GM23338 (cell line): ENCODE results near the gene ADAD2. TPM values are rescaled to one million over a fixed set of nuclear protein-coding genes. Genes with fewer than 3 reads are reported as not detected.
"Not testable (repeated sequence)": the region's sequence is repeated elsewhere in the genome, so short reads cannot be mapped to it uniquely, and the experiment has no call there.

Experiments used
- ATAC-seq: fragments of 200-7000 bp; cut with Tn5 transposase; 3 replicates; pipeline ENCODE4 v1.9.1; 2020
- DNase-seq: peaks from one replicate; pipeline ENCODE4 v3.0.0-alpha.2; 2015; ENCODE audit warnings: low spot score
- H2AFZ ChIP-seq: fragments of 200-600 bp; sonication (generic); 2 replicates; pipeline ENCODE4 v1.8.0; 2016; ENCODE audit warnings: antibody characterized with exemption, mild to moderate bottlenecking, moderate library complexity
- H3F3A ChIP-seq: fragments of 200-600 bp; sonication (generic); replicated peaks from 2 replicates; pipeline ENCODE4 v1.8.0; 2017; ENCODE audit warnings: antibody characterized with exemption, mixed run types, low read depth
- H3K27ac ChIP-seq: fragments of 200-600 bp; sonication (generic); 2 replicates; pipeline ENCODE4 v1.6.1; 2016; ENCODE audit warnings: low read depth
- H3K27me3 ChIP-seq: fragments of 200-600 bp; sonication (generic); 2 replicates; pipeline ENCODE4 v1.8.0; 2016; ENCODE audit warnings: mild to moderate bottlenecking, mixed run types, moderate library complexity; ENCODE audit not compliant: insufficient read depth
- H3K36me3 ChIP-seq: fragments of 200-600 bp; sonication (generic); 2 replicates; pipeline ENCODE4 v1.8.0; 2016; ENCODE audit warnings: mild to moderate bottlenecking; ENCODE audit not compliant: insufficient read depth
- H3K4me1 ChIP-seq: fragments of 200-600 bp; sonication (generic); 2 replicates; pipeline ENCODE4 v1.8.0; 2016; ENCODE audit warnings: mild to moderate bottlenecking, moderate library complexity; ENCODE audit not compliant: insufficient read depth
- H3K4me2 ChIP-seq: fragments of 200-600 bp; sonication (generic); 2 replicates; pipeline ENCODE4 v1.7.1; 2017; ENCODE audit warnings: mixed run types
- H3K4me3 ChIP-seq: fragments of 200-600 bp; sonication (generic); 2 replicates; pipeline ENCODE4 v1.6.1; 2016; ENCODE audit warnings: mixed run types
- H3K79me2 ChIP-seq: fragments of 200-600 bp; sonication (generic); replicated peaks from 2 replicates; pipeline ENCODE4 v1.8.0; 2017; ENCODE audit warnings: mild to moderate bottlenecking; ENCODE audit not compliant: insufficient read depth
- H3K9me2 ChIP-seq: fragments of 200-600 bp; sonication (generic); 2 replicates; pipeline ENCODE4 v1.8.0; 2017; ENCODE audit not compliant: insufficient read depth
- H4K20me1 ChIP-seq: fragments of 200-600 bp; sonication (generic); replicated peaks from 2 replicates; pipeline ENCODE4 v1.8.0; 2017; ENCODE audit warnings: mild to moderate bottlenecking; ENCODE audit not compliant: insufficient read depth
- H3K27ac Mint-ChIP-seq: 2 replicates; pipeline ENCODE4 v1.8.0; 2020; ENCODE audit warnings: inconsistent platforms, mild to moderate bottlenecking, moderate library complexity, mixed read lengths
- H3K27me3 Mint-ChIP-seq: 3 replicates; pipeline ENCODE4 v1.8.0; 2022; ENCODE audit warnings: low read depth, mild to moderate bottlenecking, moderate library complexity, mixed read lengths, inconsistent platforms; ENCODE audit not compliant: insufficient read depth, poor library complexity
- H3K36me3 Mint-ChIP-seq: 3 replicates; pipeline ENCODE4 v1.8.0; 2021; ENCODE audit warnings: low read depth, mild to moderate bottlenecking, inconsistent platforms, moderate library complexity, mixed read lengths
- H3K4me1 Mint-ChIP-seq: 3 replicates; pipeline ENCODE4 v1.8.0; 2020; ENCODE audit warnings: mild to moderate bottlenecking, inconsistent platforms, mixed read lengths
- H3K4me3 Mint-ChIP-seq: 3 replicates; pipeline ENCODE4 v1.8.0; 2021; ENCODE audit warnings: moderate library complexity, mild to moderate bottlenecking, inconsistent platforms, mixed read lengths
- H3K9me3 Mint-ChIP-seq: 3 replicates; pipeline ENCODE4 v1.8.0; 2020; ENCODE audit warnings: moderate library complexity, mild to moderate bottlenecking, inconsistent platforms, mixed read lengths
- REST ChIP-seq: IDR thresholded peaks from one replicate; pipeline ENCODE4 v1.6.1; 2018; ENCODE audit warnings: antibody characterized with exemption; ENCODE audit not compliant: unreplicated experiment
- ZNF331 ChIP-seq: fragments of 250-450 bp; sonication (Bioruptor Pico); IDR thresholded peaks from 2 replicates; pipeline ENCODE4 v1.5.0; 2020; ENCODE audit warnings: low read depth, mild to moderate bottlenecking, moderate library complexity
- ZNF462 ChIP-seq: fragments of 250-450 bp; sonication (Bioruptor Pico); IDR thresholded peaks from 2 replicates; pipeline ENCODE4 v1.5.0; 2020; ENCODE audit warnings: mild to moderate bottlenecking, moderate library complexity
- polyA plus RNA-seq: library from polyadenylated mRNA; unstranded; fragments of >200 nt; fragmentation: Nextera tagmentation; extraction: Ambion mirVana; gene quantifications from 2 replicates; pipeline ENCODE4 v1.2.1, GENCODE V29; 2016
- total RNA-seq: library from RNA; depleted of rRNA; stranded (reverse); fragments of >200 nt; shearing (Covaris generic); gene quantifications from 2 replicates; pipeline ENCODE4 v1.2.3, GENCODE V29; 2014

The ADAD2 gene
- total and polyA plus RNA-seq, 2 experiments from 2014 or later, result 1.6 to 4.5 TPM

- TF ChIP-seq ZNF462 (CRISPR knock-in tag) (no peak), ZNF331 (no peak), REST (no peak)
These were observed 8.9 kb downstream of the ADAD2 start (continued) for GRCh38 chr16:84199861-84200260.

- not testable (repeated sequence) for H4K20me1 ChIP-seq, H3K4me3 Mint-ChIP-seq, H3K9me2 ChIP-seq, H3K4me2 ChIP-seq, H3K27ac ChIP-seq, H3K27me3 Mint-ChIP-seq, H3K4me1 Mint-ChIP-seq, H3K36me3 Mint-ChIP-seq, H3K27me3 ChIP-seq, H3K9me3 Mint-ChIP-seq, ATAC-seq, H3K27ac Mint-ChIP-seq, H3K79me2 ChIP-seq, H3F3A ChIP-seq, H3K4me3 ChIP-seq, H3K4me1 ChIP-seq, H2AFZ ChIP-seq, DNase-seq, H3K36me3 ChIP-seq
These were observed 13.6 kb downstream of the ADAD2 start for GRCh38 chr16:84204551-84204950.

GRCh38 chr16:84205123-84205522 lies 14.2 kb downstream of the ADAD2 start:
- H3K4me1 Mint-ChIP-seq, H3K79me2 ChIP-seq, H3K27me3 ChIP-seq, H3K9me2 ChIP-seq, H2AFZ ChIP-seq, H3K4me3 Mint-ChIP-seq, H3K9me3 Mint-ChIP-seq, ATAC-seq, H3K27ac ChIP-seq, H3K4me1 ChIP-seq, DNase-seq, H3K36me3 ChIP-seq, H3K4me2 ChIP-seq, H3K27me3 Mint-ChIP-seq, H3K36me3 Mint-ChIP-seq, H3K27ac Mint-ChIP-seq, H3F3A ChIP-seq, H4K20me1 ChIP-seq, H3K4me3 ChIP-seq: not testable (repeated sequence)
